Caco-2 (cell line): Measurements from ENCODE around the gene TMEM8B. TPM values are rescaled to one million over a fixed set of nuclear protein-coding genes. Genes with fewer than 3 reads are reported as not detected.

Experiments used
- BruUV-seq: library from RNA; stranded (reverse); fragments of 400-500 nt; replicated peaks from 2 replicates; lab custom pipeline; 2021; lab: Mats Ljungman, UMichigan
- CTCF ChIA-PET: fragments of 300-600 bp; sonication (Branson Sonifier 250); formaldehyde crosslinking; loops from one replicate; lab custom pipeline; 2022; ENCODE audit warnings: antibody characterized with exemption; lab: Charles Lee
- POLR2A ChIA-PET: fragments of 300-600 bp; sonication (Branson Sonifier 250); formaldehyde crosslinking; loops from one replicate; lab custom pipeline; 2022; ENCODE audit warnings: antibody characterized with exemption; lab: Charles Lee
- DNase-seq, 2 experiments: peaks; one replicate each; pipeline versions ENCODE4 v3.0.0 to v3.0.0-alpha.2; 2020 to 2022
- H3K27me3 ChIP-seq: replicated peaks from 2 replicates; pipeline ENCODE4 v1.6.0; 2011; ENCODE audit warnings: low read length; ENCODE audit not compliant: control insufficient read depth, insufficient read depth
- H3K36me3 ChIP-seq: 2 replicates; pipeline ENCODE4 v1.5.1; 2011; ENCODE audit warnings: low read length; ENCODE audit not compliant: control insufficient read depth, insufficient read depth
- H3K4me1 ChIP-seq: fragments of 250-450 bp; sonication (Bioruptor Pico); 2 replicates; pipeline ENCODE4 v1.5.1; 2020; ENCODE audit warnings: mild to moderate bottlenecking
- H3K4me3 ChIP-seq: 2 replicates; pipeline ENCODE4 v1.5.1; 2011; ENCODE audit warnings: low read depth, mild to moderate bottlenecking, control low read depth, low read length
- H3K9me3 ChIP-seq: fragments of 250-450 bp; sonication (Bioruptor Pico); 2 replicates; pipeline ENCODE4 v1.5.1; 2020; ENCODE audit warnings: mild to moderate bottlenecking, moderate library complexity
- H3K27ac Mint-ChIP-seq: one replicate; pipeline ENCODE4 v1.8.0; 2022; ENCODE audit warnings: mixed read lengths; ENCODE audit not compliant: unreplicated experiment
- H3K27me3 Mint-ChIP-seq: one replicate; pipeline ENCODE4 v1.8.0; 2022; ENCODE audit warnings: mixed read lengths; ENCODE audit not compliant: insufficient read depth, unreplicated experiment
- H3K36me3 Mint-ChIP-seq: one replicate; pipeline ENCODE4 v1.8.0; 2022; ENCODE audit warnings: mild to moderate bottlenecking, mixed read lengths; ENCODE audit not compliant: insufficient read depth, unreplicated experiment
- H3K4me1 Mint-ChIP-seq: one replicate; pipeline ENCODE4 v1.8.0; 2022; ENCODE audit warnings: low read depth, mixed read lengths; ENCODE audit not compliant: unreplicated experiment
- H3K4me3 Mint-ChIP-seq: one replicate; pipeline ENCODE4 v1.8.0; 2022; ENCODE audit warnings: mild to moderate bottlenecking, moderate library complexity, mixed read lengths; ENCODE audit not compliant: unreplicated experiment
- H3K9me3 Mint-ChIP-seq: one replicate; pipeline ENCODE4 v1.8.0; 2022; ENCODE audit warnings: mixed read lengths; ENCODE audit not compliant: unreplicated experiment
- intact Hi-C: fragments of 100-400 bp; cut with micrococcal nuclease; formaldehyde crosslinking; loops from one replicate; pipeline ENCODE4 v1.10.0; 2022; ENCODE audit not compliant: unreplicated experiment
- total RNA-seq: library from RNA; stranded (reverse); gene quantifications from 2 replicates; pipeline ENCODE4 v1.2.3, GENCODE V29; 2022
- TF ChIP-seq, protein P1 (sequence below), 2 experiments: fragments of 200-600 bp in 1 of 2; IDR thresholded peaks; 1 replicate in 1 of 2; 2 replicates in 1 of 2; pipeline versions ENCODE4 v1.5.1 to v1.8.0; 2011 to 2022; ENCODE audit warnings: antibody characterized with exemption in 1 of 2, control low read depth in 1 of 2, inconsistent platforms in 1 of 2, low read depth in 1 of 2, low read length in 1 of 2, mild to moderate bottlenecking in 1 of 2, moderate library complexity in 1 of 2; ENCODE audit not compliant: insufficient read depth in 1 of 2, severe bottlenecking in 1 of 2, unreplicated experiment in 1 of 2

Gene TMEM8B
- total RNA-seq, 1 experiment from 2014 or later, result 4.9 TPM

DNA sequence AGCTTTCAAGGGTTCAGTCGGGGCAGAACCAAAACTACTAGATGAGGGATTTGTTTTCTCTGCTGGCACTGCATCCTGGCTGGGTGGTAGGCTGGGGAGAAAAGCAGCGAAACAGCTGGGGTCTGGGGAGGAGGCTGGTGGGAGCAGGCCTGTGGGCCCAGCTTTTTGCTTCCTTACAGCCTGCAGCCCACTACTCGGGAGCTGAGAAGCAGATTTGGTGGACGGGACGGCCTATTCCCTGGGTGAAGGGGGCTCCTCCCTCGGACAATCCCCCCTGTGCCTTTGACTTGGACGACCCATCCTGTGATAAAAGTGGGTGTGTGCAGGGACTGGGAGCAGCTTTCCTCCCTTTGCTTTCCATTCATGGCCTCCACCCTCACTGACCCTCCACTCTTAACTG is 28.5 kb upstream of the TMEM8B start:
- peaks cover 29% of the 10 kb centered on the region for H3K4me1 Mint-ChIP-seq
- no TSS peak for BruUV-seq
- TF ChIP-seq, protein P1, sequence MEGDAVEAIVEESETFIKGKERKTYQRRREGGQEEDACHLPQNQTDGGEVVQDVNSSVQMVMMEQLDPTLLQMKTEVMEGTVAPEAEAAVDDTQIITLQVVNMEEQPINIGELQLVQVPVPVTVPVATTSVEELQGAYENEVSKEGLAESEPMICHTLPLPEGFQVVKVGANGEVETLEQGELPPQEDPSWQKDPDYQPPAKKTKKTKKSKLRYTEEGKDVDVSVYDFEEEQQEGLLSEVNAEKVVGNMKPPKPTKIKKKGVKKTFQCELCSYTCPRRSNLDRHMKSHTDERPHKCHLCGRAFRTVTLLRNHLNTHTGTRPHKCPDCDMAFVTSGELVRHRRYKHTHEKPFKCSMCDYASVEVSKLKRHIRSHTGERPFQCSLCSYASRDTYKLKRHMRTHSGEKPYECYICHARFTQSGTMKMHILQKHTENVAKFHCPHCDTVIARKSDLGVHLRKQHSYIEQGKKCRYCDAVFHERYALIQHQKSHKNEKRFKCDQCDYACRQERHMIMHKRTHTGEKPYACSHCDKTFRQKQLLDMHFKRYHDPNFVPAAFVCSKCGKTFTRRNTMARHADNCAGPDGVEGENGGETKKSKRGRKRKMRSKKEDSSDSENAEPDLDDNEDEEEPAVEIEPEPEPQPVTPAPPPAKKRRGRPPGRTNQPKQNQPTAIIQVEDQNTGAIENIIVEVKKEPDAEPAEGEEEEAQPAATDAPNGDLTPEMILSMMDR (IDR thresholded peaks at IDR 0.05; ENCODE audit: insufficient read depth in 1 of 2, low read depth in 1 of 2, low read length in 1 of 2, severe bottlenecking in 1 of 2, unreplicated experiment in 1 of 2), result no peak
- POLR2A ChIA-PET, result interaction anchor here (0.7 kb wide), 1 partner anchor 11 kb away, joined by 3 read pairs; the partner anchor contains the start of gene SPAG8
- H3K27me3 Mint-ChIP-seq, result no peaks in the 10 kb centered on the region
- no peaks in the 10 kb centered on the region for H3K9me3 ChIP-seq
- no peak for DNase-seq
- CTCF ChIA-PET, result interaction anchor here (1.1 to 2.4 kb wide), 3 partner anchors 10 to 26 kb away, joined by 6 to 16 read pairs (median 7); partner anchors contain the start of gene HINT2
- H3K27ac Mint-ChIP-seq, result peak overlapping the region; percentile 85
- peaks cover 46% of the 10 kb centered on the region for H3K4me1 ChIP-seq
- intact Hi-C loops, result no loop called here
- H3K9me3 Mint-ChIP-seq, result no peaks in the 10 kb centered on the region
- H3K27me3 ChIP-seq, result no peaks in the 10 kb centered on the region
- H3K36me3 ChIP-seq, result no peaks in the 10 kb centered on the region
- H3K4me3 Mint-ChIP-seq, result peak overlapping the region; percentile 70
- H3K4me3 ChIP-seq, result no peak overlapping the region
- peaks cover 15% of the 10 kb centered on the region for H3K36me3 Mint-ChIP-seq

DNA sequence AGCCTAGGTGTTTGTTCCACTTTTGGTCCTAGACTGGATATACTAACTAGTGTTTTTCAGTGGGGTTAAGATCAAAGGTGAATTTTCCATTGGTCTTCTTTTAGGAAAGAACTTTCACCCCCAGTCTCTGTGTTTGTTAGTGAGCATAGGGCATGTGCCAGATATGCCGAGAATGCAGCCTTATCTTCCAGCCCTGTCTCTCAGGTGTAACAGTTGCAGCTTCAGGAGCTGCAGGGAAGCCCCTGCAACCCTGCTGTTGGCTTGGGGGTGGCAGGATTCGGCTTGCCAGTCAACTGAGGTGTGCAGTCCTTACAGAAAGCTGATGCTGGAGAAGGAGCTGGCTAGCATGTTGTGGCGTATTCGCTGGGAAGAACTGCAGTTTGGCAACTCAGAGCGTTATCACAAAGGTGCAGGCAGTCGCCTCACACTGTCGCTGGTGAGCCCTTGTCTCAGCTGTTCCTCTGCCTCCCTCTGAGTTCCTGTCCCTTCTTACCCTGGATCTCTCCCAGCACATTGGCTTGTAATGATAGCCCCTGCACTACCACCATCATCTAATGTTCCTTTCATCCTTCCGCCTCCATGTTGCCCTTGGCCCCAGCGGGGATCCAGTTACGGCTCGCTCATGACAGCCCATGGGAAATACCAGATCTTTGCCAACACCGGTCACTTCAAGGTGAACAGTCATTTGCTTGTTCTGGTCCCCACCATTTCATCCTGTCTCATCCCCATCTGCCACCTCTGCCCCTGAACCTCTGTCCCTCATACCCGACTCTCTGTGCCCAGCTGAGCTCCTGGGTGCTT is 27.5 kb upstream of the TMEM8B start:
- TF ChIP-seq, protein P1 (IDR thresholded peaks at IDR 0.05; ENCODE audit: insufficient read depth in 1 of 2, low read depth in 1 of 2, low read length in 1 of 2, severe bottlenecking in 1 of 2, unreplicated experiment in 1 of 2), result no peak
- no peaks in the 10 kb centered on the region for H3K27me3 ChIP-seq
- CTCF ChIA-PET, result interaction anchor here (0.9 to 2.5 kb wide), 4 partner anchors 11 to 81 kb away, joined by 4 to 16 read pairs (median 8); partner anchors contain the start of gene HINT2
- H3K36me3 ChIP-seq, result no peaks in the 10 kb centered on the region
- BruUV-seq, result no TSS peak
- Mint-ChIP-seq H3K27me3 (no peaks in the 10 kb centered on the region), H3K9me3 (no peaks in the 10 kb centered on the region), H3K4me1 (peaks cover 29% of the 10 kb centered on the region), H3K4me3 (peak overlapping the region; percentile 70), H3K27ac (peak overlapping the region; percentile 85), H3K36me3 (peaks cover 25% of the 10 kb centered on the region)
- H3K9me3 ChIP-seq, result no peaks in the 10 kb centered on the region
- intact Hi-C loops, result loop anchor here (1.0 kb wide), 2 partner anchors 14 to 25 kb away; partner anchors contain the start of gene HINT2
- peaks cover 46% of the 10 kb centered on the region for H3K4me1 ChIP-seq
- POLR2A ChIA-PET, result interaction anchor here (1.5 kb wide), 1 partner anchor 13 kb away, joined by 4 read pairs; no protein-coding TSS in a partner anchor
- peak; percentile 55 to 62 for DNase-seq
- H3K4me3 ChIP-seq, result peak overlapping the region; percentile 6; the same call in 1 of the 2 replicates

DNA sequence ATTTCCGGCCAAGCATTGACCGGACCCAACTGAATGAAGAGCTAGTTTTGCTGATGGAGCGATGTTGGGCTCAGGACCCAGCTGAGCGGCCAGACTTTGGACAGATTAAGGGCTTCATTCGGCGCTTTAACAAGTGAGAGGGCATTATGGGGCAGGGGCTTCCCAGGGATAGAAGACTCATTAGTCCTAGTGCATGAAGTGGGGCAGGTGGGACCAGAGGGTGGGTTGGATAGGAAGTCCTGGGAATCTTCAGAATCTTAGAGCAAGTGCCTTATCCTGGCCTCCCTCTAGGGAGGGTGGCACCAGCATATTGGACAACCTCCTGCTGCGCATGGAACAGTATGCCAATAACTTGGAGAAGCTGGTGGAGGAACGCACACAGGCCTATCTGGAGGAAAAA is 22.9 kb upstream of the TMEM8B start:
- H3K9me3 Mint-ChIP-seq, result no peaks in the 10 kb centered on the region
- TF ChIP-seq, protein P1 (IDR thresholded peaks at IDR 0.05; ENCODE audit: insufficient read depth in 1 of 2, low read depth in 1 of 2, low read length in 1 of 2, severe bottlenecking in 1 of 2, unreplicated experiment in 1 of 2), result no peak
- H3K27me3 Mint-ChIP-seq, result no peaks in the 10 kb centered on the region
- no peak for DNase-seq
- peaks cover 12% of the 10 kb centered on the region for H3K4me1 Mint-ChIP-seq
- Histone ChIP-seq H3K4me1 (peaks cover 14% of the 10 kb centered on the region), H3K27me3 (no peaks in the 10 kb centered on the region), H3K4me3 (no peak overlapping the region), H3K36me3 (no peaks in the 10 kb centered on the region), H3K9me3 (no peaks in the 10 kb centered on the region)
- no TSS peak for BruUV-seq
- peaks cover 24% of the 10 kb centered on the region for H3K36me3 Mint-ChIP-seq
- intact Hi-C loops, result no loop called here
- ChIA-PET CTCF (interaction anchor here (1.0 kb wide), 1 partner anchor 16 kb away, joined by 4 read pairs; no protein-coding TSS in a partner anchor), POLR2A (no interaction called here)
- no peak overlapping the region for H3K4me3 Mint-ChIP-seq
- H3K27ac Mint-ChIP-seq, result no peak overlapping the region
